GM12872 (cell line): ENCODE measurements around the gene GNB1.

Experiments used
- TF ChIP-seq, protein P1 (sequence below): IDR thresholded peaks from 3 replicates; pipeline ENCODE4 v1.5.1; 2011; ENCODE audit warnings: low read depth, mild to moderate bottlenecking, low read length, moderate library complexity; ENCODE audit not compliant: insufficient read depth

GNB1 gene

DNA sequence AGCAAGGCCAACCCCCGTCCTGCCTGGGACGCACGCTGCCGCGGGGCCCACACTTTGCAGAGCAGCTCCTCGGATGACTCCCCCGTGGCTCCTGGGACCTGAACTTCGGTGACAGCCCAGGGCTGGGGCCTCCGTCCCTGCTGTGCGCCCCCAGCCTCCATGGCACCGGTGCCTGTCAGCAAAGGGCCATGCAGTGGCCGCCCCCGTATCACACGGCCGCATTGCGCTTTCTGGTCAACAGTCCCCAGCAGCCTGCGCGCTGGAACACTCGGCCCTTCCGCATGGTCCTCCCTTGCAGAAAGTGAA, 130.6 kb downstream of the GNB1 start:
- TF ChIP-seq, protein P1, sequence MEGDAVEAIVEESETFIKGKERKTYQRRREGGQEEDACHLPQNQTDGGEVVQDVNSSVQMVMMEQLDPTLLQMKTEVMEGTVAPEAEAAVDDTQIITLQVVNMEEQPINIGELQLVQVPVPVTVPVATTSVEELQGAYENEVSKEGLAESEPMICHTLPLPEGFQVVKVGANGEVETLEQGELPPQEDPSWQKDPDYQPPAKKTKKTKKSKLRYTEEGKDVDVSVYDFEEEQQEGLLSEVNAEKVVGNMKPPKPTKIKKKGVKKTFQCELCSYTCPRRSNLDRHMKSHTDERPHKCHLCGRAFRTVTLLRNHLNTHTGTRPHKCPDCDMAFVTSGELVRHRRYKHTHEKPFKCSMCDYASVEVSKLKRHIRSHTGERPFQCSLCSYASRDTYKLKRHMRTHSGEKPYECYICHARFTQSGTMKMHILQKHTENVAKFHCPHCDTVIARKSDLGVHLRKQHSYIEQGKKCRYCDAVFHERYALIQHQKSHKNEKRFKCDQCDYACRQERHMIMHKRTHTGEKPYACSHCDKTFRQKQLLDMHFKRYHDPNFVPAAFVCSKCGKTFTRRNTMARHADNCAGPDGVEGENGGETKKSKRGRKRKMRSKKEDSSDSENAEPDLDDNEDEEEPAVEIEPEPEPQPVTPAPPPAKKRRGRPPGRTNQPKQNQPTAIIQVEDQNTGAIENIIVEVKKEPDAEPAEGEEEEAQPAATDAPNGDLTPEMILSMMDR, result no peak

DNA sequence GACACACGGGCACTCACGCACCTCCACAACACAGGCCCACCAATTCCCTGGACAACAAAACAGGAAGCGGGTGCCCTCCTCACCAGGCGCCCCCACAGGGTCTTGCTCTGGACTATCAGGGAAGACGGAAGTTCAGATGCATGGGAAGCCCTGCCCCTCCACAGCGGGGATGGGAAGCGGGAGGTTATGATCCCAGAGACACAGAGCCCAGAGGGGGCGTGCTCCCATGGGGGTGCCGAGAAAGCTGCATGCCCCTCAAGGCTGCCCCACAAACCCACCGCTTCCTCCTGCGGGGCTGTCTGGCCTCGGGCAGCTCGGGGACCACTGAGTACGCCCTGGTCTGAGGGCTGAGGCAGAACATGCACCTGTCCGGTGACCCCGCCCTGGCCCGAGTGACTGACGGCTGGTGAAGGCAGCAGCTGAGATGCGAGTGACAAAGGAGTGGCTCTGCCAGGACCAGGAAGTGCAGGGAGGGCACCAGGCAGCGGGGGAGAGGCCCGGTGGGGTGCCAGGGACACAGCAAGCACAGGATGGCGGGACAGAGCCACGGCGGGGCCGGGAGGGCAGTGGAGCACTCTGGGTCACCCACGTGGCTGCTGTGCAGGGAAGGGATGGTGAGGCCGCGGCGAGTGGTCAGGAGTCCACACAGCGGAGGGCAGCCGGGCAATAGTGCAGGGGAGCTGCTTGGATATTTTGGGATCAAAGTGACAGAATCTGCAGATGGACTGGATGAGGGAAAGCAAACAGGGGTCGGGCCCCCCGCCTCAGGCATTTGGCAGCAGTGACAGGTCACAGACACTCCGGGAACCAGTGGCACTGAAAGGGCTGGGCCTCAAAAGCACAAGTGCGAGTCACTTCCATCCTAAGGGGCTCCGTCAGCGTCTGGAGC, 131.2 kb downstream of the GNB1 start:
- TF ChIP-seq, protein P1, result no peak

DNA sequence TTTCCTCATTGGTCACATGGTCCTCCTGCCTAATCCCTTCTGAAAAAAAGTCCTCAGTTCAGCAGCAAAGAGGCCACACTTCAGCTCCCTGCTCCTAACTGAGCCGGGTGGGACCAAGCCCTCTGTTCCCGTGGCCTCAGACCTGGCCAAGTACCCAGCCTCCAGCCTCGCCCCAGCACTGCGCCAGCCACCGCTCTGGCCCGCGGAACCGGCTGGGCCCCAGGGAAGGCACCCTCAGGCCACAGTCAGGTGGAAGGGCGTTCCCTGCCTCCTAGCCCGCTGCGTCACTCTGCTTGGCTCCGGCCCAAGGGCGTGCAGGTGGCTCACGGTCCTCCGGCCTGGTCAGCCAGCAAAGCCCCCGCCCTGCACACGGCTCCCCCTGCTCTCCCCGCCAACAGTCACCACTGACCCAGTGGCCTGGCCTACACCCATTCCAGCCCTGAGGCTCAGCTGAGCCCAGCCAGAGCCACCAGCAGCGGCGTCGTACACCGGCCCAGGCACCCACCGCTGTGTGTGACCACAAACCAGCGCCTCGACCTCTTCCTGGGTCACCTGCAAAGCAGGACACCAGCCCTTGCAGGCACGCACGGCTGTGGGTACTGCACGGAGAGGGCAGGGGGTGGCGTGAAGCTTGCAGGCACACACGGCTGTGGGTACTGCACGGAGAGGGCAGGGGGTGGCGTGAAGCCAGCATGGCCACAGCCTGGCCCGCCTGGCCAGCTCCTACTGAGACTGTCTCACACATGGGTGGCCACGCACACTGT, 132.0 kb downstream of the GNB1 start:
- TF ChIP-seq, protein P1, result no peak

DNA sequence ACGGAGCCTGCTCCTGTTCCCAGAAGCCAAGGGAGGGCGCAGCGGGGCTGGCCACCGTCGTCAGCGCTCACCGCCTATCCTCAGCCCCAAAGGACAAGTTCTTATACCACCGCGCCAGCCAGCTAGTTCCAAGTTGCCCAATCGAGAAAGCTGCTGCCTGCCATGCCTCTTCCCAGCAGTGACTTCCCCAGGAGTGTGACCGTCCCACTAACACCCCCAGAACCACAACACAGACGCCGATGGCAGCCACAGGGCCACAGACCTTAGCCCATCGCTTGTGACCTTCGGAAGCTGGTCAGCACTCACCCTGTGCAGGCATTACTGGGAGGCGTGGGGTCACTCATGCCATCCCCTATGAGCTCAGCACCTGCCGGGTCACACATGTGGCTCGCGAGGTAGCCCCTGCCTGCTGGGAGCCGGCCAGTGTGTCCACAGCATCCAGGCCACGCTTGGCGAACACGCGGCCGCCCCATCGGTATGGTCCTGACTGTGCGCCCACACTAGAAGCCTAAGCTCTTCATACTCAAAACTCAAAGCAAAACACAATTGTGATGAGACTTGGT, 132.7 kb downstream of the GNB1 start:
- TF ChIP-seq, protein P1, result no peak

DNA sequence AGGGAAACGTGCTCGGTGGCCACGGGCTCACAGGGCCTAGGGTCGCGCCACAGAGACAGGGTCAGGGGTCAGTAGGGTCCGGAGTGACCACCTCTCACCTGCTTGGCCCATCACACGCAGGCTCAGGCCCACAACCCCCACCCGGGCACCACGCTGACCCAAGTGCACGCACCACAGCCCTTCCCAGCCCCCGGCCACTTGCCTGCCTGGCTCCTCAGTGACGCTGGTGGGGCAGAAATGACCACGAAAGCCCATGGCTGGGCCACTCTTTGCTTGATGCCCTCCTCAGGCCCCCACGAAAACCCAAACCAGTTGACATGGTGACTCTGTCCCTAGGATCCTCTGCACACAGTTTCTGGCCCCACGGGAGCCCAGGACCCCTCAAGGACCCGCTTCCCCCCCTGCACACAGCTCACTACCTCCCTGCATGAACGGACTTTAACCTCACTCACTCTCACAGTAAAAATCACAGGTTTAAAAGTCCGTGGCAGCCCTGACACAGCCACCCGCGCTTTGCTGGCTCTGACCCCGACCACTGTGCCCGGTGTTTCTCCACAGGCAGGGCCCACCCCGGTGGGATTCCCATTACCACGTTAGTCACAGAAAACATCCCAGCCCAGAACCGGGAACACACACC, 133.3 kb downstream of the GNB1 start:
- TF ChIP-seq, protein P1, result no peak

DNA sequence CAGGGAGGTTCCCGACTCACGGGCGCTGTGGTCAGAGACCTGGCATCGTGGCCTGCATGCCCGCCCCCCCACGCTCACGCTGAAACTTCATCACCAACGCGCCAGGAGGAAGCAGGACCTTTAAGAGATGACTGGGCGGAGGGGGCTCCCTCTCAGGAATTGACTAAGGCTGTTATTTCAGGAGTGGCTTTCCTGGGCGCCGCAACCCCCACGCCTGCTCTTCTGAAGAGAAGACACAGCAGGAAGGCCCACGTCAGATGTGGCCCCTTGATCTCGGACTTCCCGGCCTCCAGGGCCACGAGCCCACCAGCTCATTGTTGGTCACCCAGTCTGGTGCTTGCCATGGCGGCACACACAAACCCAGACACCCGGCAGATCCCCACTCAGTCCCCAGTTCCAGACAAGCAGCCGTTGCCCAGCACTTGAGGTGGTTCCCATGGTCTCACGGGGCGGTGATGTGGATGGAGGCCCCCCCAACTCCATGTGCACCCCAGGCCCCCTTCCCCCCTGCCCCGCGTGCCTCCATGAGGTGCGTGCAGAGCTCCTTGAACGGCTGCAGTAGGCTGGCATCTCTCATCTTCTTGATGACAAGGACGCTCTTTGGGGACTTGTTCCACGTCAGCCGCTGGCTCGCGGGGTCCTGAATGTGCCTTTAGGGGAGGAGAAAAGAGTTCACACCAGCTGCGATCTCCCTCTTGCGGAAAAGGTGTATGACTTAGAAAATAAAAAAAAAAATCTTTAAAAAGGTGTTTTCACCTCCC, 134.0 kb downstream of the GNB1 start:
- TF ChIP-seq, protein P1, result no peak
